ENCODE data around the gene COTL1.

GRCh38 chr16:84585886-84586285 lies 32.0 kb downstream of the COTL1 start:
- no peak for TF ChIP-seq POLR2A (IDR thresholded peaks at IDR 0.05; ENCODE audit: low read length)
- TF ChIP-seq GATA1 (IDR thresholded peaks at IDR 0.05; ENCODE audit: low read depth, low read length), result no peak
